ENCODE results near the gene CYP2F1. TPM values are rescaled to one million over a fixed set of nuclear protein-coding genes. Genes with fewer than 3 reads are reported as not detected.
"Not testable (repeated sequence)": the region's sequence is repeated elsewhere in the genome, so short reads cannot be mapped to it uniquely, and the experiment has no call there.

The CYP2F1 gene
- total RNA-seq, 1 donor from 2014 or later, result not detected

DNA sequence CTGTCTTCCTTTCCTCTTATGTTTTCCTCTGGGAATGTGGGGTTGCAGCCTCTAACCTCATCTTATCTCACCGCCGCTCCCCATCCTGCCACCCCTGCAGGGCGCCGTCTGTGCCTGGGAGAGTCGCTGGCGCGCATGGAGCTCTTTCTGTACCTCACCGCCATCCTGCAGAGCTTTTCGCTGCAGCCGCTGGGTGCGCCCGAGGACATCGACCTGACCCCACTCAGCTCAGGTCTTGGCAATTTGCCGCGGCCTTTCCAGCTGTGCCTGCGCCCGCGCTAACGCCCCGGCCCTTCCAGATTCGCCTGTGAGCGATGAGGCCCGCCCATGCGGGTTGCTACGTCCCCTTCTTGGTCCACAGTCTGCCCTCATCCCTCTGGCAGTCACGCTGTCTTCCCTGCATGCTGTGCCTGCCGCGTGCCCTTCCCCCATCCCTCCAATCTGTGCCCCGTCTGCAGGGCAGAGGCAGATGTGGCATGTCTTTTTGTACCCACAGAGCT lies 13.6 kb downstream of the CYP2F1 start:
- not testable (repeated sequence) for H3K9me3 Mint-ChIP-seq (ENCODE audit: unreplicated experiment)
- H3K27me3 Mint-ChIP-seq (ENCODE audit: unreplicated experiment), result peaks cover 28% of the 10 kb centered on the region

DNA sequence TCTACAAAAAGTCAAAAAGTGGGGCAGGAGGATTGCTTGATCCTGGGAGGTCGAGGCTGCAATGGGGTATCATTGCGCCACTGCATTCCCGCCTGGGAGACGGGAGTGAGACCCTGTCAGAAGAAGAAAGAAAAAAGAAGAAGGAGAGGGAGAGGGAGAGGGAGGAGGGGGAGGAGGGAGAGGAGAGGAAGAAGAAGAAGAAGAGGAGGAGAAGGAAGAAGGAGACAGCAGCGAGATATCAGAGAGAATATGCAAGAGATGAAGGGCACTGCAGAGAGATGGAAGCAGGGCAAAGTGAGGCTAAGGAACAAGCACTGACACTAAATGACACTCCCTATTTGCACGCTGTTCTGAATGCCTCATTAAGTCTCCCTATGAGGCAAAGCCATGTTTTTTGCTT lies 14.5 kb downstream of the CYP2F1 start:
- DNase-seq (ENCODE audit: extremely low spot score, unreplicated experiment), result no peak
- no peaks in the 10 kb centered on the region for H3K36me3 Mint-ChIP-seq (ENCODE audit: unreplicated experiment)
- H3K9me3 Mint-ChIP-seq (ENCODE audit: unreplicated experiment), result no peaks in the 10 kb centered on the region
- TF ChIP-seq, protein P1, sequence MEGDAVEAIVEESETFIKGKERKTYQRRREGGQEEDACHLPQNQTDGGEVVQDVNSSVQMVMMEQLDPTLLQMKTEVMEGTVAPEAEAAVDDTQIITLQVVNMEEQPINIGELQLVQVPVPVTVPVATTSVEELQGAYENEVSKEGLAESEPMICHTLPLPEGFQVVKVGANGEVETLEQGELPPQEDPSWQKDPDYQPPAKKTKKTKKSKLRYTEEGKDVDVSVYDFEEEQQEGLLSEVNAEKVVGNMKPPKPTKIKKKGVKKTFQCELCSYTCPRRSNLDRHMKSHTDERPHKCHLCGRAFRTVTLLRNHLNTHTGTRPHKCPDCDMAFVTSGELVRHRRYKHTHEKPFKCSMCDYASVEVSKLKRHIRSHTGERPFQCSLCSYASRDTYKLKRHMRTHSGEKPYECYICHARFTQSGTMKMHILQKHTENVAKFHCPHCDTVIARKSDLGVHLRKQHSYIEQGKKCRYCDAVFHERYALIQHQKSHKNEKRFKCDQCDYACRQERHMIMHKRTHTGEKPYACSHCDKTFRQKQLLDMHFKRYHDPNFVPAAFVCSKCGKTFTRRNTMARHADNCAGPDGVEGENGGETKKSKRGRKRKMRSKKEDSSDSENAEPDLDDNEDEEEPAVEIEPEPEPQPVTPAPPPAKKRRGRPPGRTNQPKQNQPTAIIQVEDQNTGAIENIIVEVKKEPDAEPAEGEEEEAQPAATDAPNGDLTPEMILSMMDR (IDR thresholded peaks at IDR 0.05), result no peak
- peaks cover 17% of the 10 kb centered on the region for H3K4me1 Mint-ChIP-seq (ENCODE audit: unreplicated experiment)
- peaks cover 30% of the 10 kb centered on the region for H3K27me3 Mint-ChIP-seq (ENCODE audit: unreplicated experiment)
- H3K27ac Mint-ChIP-seq (ENCODE audit: unreplicated experiment), result no peak overlapping the region
- no peak overlapping the region for H3K4me3 Mint-ChIP-seq (ENCODE audit: unreplicated experiment)

More for the DNA sequence above, 13.6 kb downstream of the CYP2F1 start:
- Mint-ChIP-seq H3K4me3 (ENCODE audit: unreplicated experiment) (peak overlapping the region; percentile 39), H3K4me1 (ENCODE audit: unreplicated experiment) (peaks cover 12% of the 10 kb centered on the region)
- peak; percentile 88 for DNase-seq (ENCODE audit: extremely low spot score, unreplicated experiment)
- not testable (repeated sequence) for H3K36me3 Mint-ChIP-seq (ENCODE audit: unreplicated experiment); H3K27ac Mint-ChIP-seq (ENCODE audit: unreplicated experiment)
- TF ChIP-seq, protein P1 (IDR thresholded peaks at IDR 0.05), result peak; percentile 19

DNA sequence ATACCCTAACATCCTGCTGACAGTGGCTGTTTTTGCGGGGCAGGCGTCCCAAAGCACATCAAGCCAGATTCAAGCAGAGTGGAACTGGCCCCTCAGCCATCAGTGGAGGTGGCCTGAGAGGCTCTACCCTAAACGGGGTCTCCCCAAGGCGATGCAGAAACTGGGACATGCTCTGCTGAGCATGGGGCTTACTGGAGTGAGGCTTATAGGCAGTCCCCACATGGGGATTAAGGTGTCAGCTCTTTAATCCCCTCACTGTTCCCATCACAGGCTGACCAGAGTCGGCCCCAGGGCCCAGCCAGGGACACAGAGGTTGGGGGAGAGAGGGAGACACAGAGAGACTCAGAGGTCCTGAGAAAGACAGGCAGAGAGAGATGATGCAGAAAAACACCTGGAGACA lies 17.0 kb downstream of the CYP2F1 start:
- no peak overlapping the region for H3K27ac Mint-ChIP-seq (ENCODE audit: unreplicated experiment)
- no peak for DNase-seq (ENCODE audit: extremely low spot score, unreplicated experiment)
- H3K36me3 Mint-ChIP-seq (ENCODE audit: unreplicated experiment), result no peaks in the 10 kb centered on the region
- TF ChIP-seq, protein P1 (IDR thresholded peaks at IDR 0.05), result no peak
- H3K4me3 Mint-ChIP-seq (ENCODE audit: unreplicated experiment), result no peak overlapping the region
- peaks cover 17% of the 10 kb centered on the region for H3K4me1 Mint-ChIP-seq (ENCODE audit: unreplicated experiment)
- peaks cover 35% of the 10 kb centered on the region for H3K27me3 Mint-ChIP-seq (ENCODE audit: unreplicated experiment)
- no peaks in the 10 kb centered on the region for H3K9me3 Mint-ChIP-seq (ENCODE audit: unreplicated experiment)

DNA sequence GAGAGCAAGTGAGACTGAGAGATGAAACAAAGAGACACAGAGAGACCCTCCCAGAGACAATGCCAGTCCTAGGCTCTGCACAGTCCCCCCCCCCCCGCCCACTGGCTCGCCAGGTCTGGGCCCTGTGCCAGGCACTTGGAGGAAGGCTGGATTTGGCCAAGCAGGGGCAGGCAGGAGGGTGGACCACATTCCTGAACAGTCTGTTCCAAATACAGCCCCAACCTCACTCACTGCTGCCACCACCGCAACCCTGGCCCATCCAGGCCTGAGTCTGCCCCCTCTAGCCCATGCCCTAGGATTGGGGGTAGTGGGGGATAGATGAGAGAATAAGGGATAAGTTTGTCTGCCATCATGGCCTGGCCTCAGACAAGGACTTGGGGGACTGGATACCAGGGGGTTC lies 19.0 kb downstream of the CYP2F1 start:
- DNase-seq (ENCODE audit: extremely low spot score, unreplicated experiment), result no peak
- Mint-ChIP-seq H3K9me3 (ENCODE audit: unreplicated experiment) (no peaks in the 10 kb centered on the region), H3K27ac (ENCODE audit: unreplicated experiment) (no peak overlapping the region), H3K27me3 (ENCODE audit: unreplicated experiment) (peaks cover 35% of the 10 kb centered on the region), H3K4me1 (ENCODE audit: unreplicated experiment) (peaks cover 10% of the 10 kb centered on the region), H3K4me3 (ENCODE audit: unreplicated experiment) (no peak overlapping the region), H3K36me3 (ENCODE audit: unreplicated experiment) (no peaks in the 10 kb centered on the region)
- TF ChIP-seq, protein P1 (IDR thresholded peaks at IDR 0.05), result no peak

DNA sequence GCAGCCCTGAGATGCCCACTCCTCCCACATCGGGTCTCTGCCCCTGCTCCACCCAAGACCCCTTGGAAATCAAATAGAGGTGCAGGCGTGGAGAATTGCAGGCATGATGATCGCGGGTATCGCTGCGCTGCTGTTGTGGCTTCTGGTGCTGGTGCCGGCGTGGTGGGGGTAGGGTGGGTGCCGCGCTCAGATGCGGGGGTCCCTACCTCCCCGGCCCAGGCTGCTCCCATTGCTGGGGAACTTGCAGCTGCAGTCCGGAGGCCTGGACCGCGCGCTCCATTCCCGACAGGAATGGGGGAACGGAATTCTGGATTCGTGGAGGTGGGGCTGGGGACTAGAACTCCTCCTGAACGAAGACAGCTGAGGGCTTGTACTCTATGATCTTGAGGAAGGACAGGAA lies 20.4 kb downstream of the CYP2F1 start:
- DNase-seq (ENCODE audit: extremely low spot score, unreplicated experiment), result no peak
- H3K27me3 Mint-ChIP-seq (ENCODE audit: unreplicated experiment), result peaks cover 35% of the 10 kb centered on the region
- no peaks in the 10 kb centered on the region for H3K36me3 Mint-ChIP-seq (ENCODE audit: unreplicated experiment)
- TF ChIP-seq, protein P1 (IDR thresholded peaks at IDR 0.05), result no peak
- H3K4me1 Mint-ChIP-seq (ENCODE audit: unreplicated experiment), result peaks cover 8% of the 10 kb centered on the region
- no peaks in the 10 kb centered on the region for H3K9me3 Mint-ChIP-seq (ENCODE audit: unreplicated experiment)
- H3K4me3 Mint-ChIP-seq (ENCODE audit: unreplicated experiment), result peak overlapping the region; percentile 40
- H3K27ac Mint-ChIP-seq (ENCODE audit: unreplicated experiment), result no peak overlapping the region

DNA sequence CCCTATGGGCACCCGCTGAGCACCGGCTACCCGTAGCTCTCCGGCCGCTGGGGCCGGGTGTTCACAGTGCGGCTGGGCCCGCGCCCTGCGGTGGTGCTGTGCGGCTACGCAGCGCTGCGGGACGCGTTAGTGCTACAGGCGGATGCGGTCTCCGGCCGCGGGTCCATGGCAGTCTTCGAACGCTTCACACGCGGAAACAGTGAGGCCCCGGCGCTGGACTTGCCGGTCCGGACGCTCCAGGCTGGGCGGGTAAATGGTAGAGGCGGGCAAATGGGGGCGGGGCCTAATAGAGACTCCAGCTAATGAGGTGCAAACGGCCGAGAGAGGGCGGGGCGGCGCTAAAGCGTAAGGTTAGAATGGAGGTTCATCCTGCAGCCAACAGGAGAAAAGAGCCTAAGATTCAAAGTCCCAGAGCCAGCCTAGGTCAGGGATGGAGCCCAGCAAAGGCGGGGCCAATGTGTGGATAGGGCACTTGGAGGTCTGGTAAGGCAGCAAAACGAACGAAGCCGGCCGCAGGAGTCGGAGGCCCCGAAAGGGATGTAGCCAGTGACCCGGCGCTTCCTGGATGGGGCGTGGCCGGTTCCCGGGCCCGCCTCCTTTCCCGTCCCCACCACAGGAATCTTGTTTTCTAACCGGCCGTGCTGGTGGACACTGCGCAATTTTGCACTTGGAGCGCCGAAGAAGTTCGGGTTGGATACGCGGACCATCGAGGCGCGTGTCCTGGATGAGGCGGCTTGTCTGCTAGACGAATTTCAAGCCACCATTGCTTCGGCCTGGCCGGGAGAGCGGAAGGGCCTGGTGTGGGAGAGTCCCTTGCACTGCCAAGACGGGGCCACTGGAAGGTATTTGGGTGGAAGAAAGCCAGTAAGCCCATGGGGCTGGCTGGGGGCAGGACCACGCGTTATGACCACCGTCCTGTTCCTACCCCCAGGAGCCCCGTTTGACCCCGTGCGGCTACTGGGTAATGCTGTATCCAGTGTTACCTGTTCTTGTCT lies 21.5 kb downstream of the CYP2F1 start:
- H3K4me1 Mint-ChIP-seq (ENCODE audit: unreplicated experiment); H3K27ac Mint-ChIP-seq (ENCODE audit: unreplicated experiment); H3K36me3 Mint-ChIP-seq (ENCODE audit: unreplicated experiment); H3K9me3 Mint-ChIP-seq (ENCODE audit: unreplicated experiment); DNase-seq (ENCODE audit: extremely low spot score, unreplicated experiment): not testable (repeated sequence)
- Mint-ChIP-seq H3K27me3 (ENCODE audit: unreplicated experiment) (peaks cover 30% of the 10 kb centered on the region), H3K4me3 (ENCODE audit: unreplicated experiment) (peak overlapping the region; percentile 71)

Data from osteocyte (in vitro differentiated cells).